HEK293 (cell line): ENCODE results near the gene UBXN11.

Source experiments
- MYNN ChIP-seq: fragments of 450-650 bp; formaldehyde crosslinking; IDR thresholded peaks from 2 replicates; pipeline ENCODE4 v1.5.1; 2016; ENCODE audit warnings: missing biosample characterization, missing genetic modification characterization, borderline replicate concordance
- TCF7L2 ChIP-seq: IDR thresholded peaks from 2 replicates; pipeline ENCODE4 v1.6.1; 2011; ENCODE audit warnings: low read depth, mild to moderate bottlenecking, inconsistent platforms, low read length, moderate library complexity, borderline replicate concordance
- TF ChIP-seq, protein P1 (sequence below): fragments of 450-650 bp; formaldehyde crosslinking; IDR thresholded peaks from 2 replicates; pipeline ENCODE4 v1.5.1; 2016; ENCODE audit warnings: missing biosample characterization, missing genetic modification characterization
- TF ChIP-seq, protein P2 (sequence below): fragments of 450-650 bp; formaldehyde crosslinking; optimal IDR thresholded peaks from 2 replicates; pipeline ENCODE3; 2016; ENCODE audit warnings: missing biosample characterization, mild to moderate bottlenecking, missing genetic modification characterization

DNA sequence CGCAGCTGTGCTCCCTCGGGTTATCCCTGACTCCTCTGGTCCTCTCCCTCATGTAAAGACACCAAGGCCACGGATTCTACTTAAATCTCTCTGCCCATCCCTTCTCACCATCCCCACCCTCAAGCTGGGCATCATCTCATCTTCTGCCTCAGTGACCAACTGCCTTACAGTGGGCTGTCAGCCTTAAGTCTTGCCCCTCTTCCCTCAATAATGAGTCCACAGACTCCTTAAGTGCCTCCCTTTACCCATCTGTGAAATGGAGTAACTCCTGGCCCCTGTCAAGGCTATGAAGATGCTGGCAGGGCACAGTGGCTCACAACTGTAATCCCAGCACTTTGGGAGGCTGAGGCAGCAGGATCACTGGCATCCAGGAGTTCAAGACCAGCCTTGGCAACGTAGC lies 14.5 kb downstream of the UBXN11 start:
- TF ChIP-seq, protein P1, sequence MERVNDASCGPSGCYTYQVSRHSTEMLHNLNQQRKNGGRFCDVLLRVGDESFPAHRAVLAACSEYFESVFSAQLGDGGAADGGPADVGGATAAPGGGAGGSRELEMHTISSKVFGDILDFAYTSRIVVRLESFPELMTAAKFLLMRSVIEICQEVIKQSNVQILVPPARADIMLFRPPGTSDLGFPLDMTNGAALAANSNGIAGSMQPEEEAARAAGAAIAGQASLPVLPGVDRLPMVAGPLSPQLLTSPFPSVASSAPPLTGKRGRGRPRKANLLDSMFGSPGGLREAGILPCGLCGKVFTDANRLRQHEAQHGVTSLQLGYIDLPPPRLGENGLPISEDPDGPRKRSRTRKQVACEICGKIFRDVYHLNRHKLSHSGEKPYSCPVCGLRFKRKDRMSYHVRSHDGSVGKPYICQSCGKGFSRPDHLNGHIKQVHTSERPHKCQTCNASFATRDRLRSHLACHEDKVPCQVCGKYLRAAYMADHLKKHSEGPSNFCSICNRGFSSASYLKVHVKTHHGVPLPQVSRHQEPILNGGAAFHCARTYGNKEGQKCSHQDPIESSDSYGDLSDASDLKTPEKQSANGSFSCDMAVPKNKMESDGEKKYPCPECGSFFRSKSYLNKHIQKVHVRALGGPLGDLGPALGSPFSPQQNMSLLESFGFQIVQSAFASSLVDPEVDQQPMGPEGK: no peak
- TF ChIP-seq MYNN (tag by site-specific recombination): no peak
- no peak for TF ChIP-seq TCF7L2
- TF ChIP-seq, protein P2, sequence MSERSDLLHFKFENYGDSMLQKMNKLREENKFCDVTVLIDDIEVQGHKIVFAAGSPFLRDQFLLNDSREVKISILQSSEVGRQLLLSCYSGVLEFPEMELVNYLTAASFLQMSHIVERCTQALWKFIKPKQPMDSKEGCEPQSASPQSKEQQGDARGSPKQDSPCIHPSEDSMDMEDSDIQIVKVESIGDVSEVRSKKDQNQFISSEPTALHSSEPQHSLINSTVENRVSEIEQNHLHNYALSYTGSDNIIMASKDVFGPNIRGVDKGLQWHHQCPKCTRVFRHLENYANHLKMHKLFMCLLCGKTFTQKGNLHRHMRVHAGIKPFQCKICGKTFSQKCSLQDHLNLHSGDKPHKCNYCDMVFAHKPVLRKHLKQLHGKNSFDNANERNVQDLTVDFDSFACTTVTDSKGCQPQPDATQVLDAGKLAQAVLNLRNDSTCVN: no peak
